Measurements from ENCODE around the gene PLCD4. TPM values are rescaled to one million over a fixed set of nuclear protein-coding genes. Genes with fewer than 3 reads are reported as not detected.

The PLCD4 gene
- total RNA-seq, 2 experiments from 2014 or later: 0.19 to 0.49 TPM

- H3K4me1 Mint-ChIP-seq (ENCODE audit: low read depth): no peaks in the 10 kb centered on the region
- no peaks in the 10 kb centered on the region for H3K27me3 Mint-ChIP-seq (ENCODE audit: low read depth)
- no peak for DNase-seq
- H3K4me3 Mint-ChIP-seq: no peak overlapping the region
- no peaks in the 10 kb centered on the region for H3K9me3 Mint-ChIP-seq
- intact Hi-C loops (cut with micrococcal nuclease): no loop called here
- H3K27ac Mint-ChIP-seq: no peak overlapping the region
- CTCF ChIA-PET: interaction anchor here (0.7 kb wide), 1 partner anchor 184 kb away, joined by 3 read pairs; no protein-coding TSS in a partner anchor
- no peaks in the 10 kb centered on the region for H3K36me3 Mint-ChIP-seq (ENCODE audit: low read depth)
Measured at GRCh38 chr2:218626369-218626768, 18.7 kb downstream of the PLCD4 start.

GRCh38 chr2:218627939-218628338 is 20.2 kb downstream of the PLCD4 start:
- H3K9me3 Mint-ChIP-seq: no peaks in the 10 kb centered on the region
- no peak overlapping the region for H3K27ac Mint-ChIP-seq
- CTCF ChIA-PET: interaction anchor here (1.4 to 1.8 kb wide), 4 partner anchors 12 to 31 kb away, joined by 3 to 7 read pairs (median 4); partner anchors contain the start of genes BCS1L and ZNF142
- H3K4me1 Mint-ChIP-seq (ENCODE audit: low read depth): no peaks in the 10 kb centered on the region
- no peaks in the 10 kb centered on the region for H3K36me3 Mint-ChIP-seq (ENCODE audit: low read depth)
- H3K4me3 Mint-ChIP-seq: no peak overlapping the region
- H3K27me3 Mint-ChIP-seq (ENCODE audit: low read depth): no peaks in the 10 kb centered on the region
- no peak for DNase-seq
- intact Hi-C loops (cut with micrococcal nuclease): no loop called here

GRCh38 chr2:218631837-218632236 is 24.1 kb downstream of the PLCD4 start:
- Mint-ChIP-seq H3K27ac (no peak overlapping the region), H3K4me3 (no peak overlapping the region), H3K27me3 (ENCODE audit: low read depth) (no peaks in the 10 kb centered on the region), H3K4me1 (ENCODE audit: low read depth) (no peaks in the 10 kb centered on the region), H3K36me3 (ENCODE audit: low read depth) (peaks cover 22% of the 10 kb centered on the region), H3K9me3 (no peaks in the 10 kb centered on the region)
- CTCF ChIA-PET: interaction anchor here (0.6 kb wide), 1 partner anchor 119 kb away, joined by 7 read pairs; no protein-coding TSS in a partner anchor
- no peak for DNase-seq
- intact Hi-C loops (cut with micrococcal nuclease): no loop called here

GRCh38 chr2:218635719-218636118 is 28.0 kb downstream of the PLCD4 start:
- H3K4me1 Mint-ChIP-seq (ENCODE audit: low read depth): no peaks in the 10 kb centered on the region
- H3K4me3 Mint-ChIP-seq: no peak overlapping the region
- CTCF ChIA-PET: no interaction called here
- H3K27me3 Mint-ChIP-seq (ENCODE audit: low read depth): no peaks in the 10 kb centered on the region
- H3K27ac Mint-ChIP-seq: no peak overlapping the region
- intact Hi-C loops (cut with micrococcal nuclease): no loop called here
- H3K36me3 Mint-ChIP-seq (ENCODE audit: low read depth): peaks cover 41% of the 10 kb centered on the region
- no peak for DNase-seq
- H3K9me3 Mint-ChIP-seq: no peaks in the 10 kb centered on the region

- H3K27ac Mint-ChIP-seq: no peak overlapping the region
- no peak overlapping the region for H3K4me3 Mint-ChIP-seq
- H3K27me3 Mint-ChIP-seq (ENCODE audit: low read depth): no peaks in the 10 kb centered on the region
- no peaks in the 10 kb centered on the region for H3K9me3 Mint-ChIP-seq
- no peak for DNase-seq
- no peaks in the 10 kb centered on the region for H3K4me1 Mint-ChIP-seq (ENCODE audit: low read depth)
- CTCF ChIA-PET: no interaction called here
- intact Hi-C loops (cut with micrococcal nuclease): no loop called here
- peaks cover 48% of the 10 kb centered on the region for H3K36me3 Mint-ChIP-seq (ENCODE audit: low read depth)
Measured at GRCh38 chr2:218638372-218638771, 30.7 kb downstream of the PLCD4 start.

- CTCF ChIA-PET: interaction anchor here (0.9 to 2.0 kb wide), 2 partner anchors 10 to 208 kb away, joined by 3 to 5 read pairs; no protein-coding TSS in a partner anchor
- H3K27ac Mint-ChIP-seq: no peak overlapping the region
- no peaks in the 10 kb centered on the region for H3K4me1 Mint-ChIP-seq (ENCODE audit: low read depth)
- H3K9me3 Mint-ChIP-seq: no peaks in the 10 kb centered on the region
- intact Hi-C loops (cut with micrococcal nuclease): no loop called here
- H3K4me3 Mint-ChIP-seq: no peak overlapping the region
- no peak for DNase-seq
- H3K36me3 Mint-ChIP-seq (ENCODE audit: low read depth): peaks cover 39% of the 10 kb centered on the region
- H3K27me3 Mint-ChIP-seq (ENCODE audit: low read depth): no peaks in the 10 kb centered on the region
Measured at GRCh38 chr2:218642121-218642656, 34.5 kb downstream of the PLCD4 start.

GRCh38 chr2:218642786-218643185 is 35.1 kb downstream of the PLCD4 start:
- Mint-ChIP-seq H3K4me1 (ENCODE audit: low read depth) (no peaks in the 10 kb centered on the region), H3K4me3 (no peak overlapping the region), H3K27ac (no peak overlapping the region), H3K36me3 (ENCODE audit: low read depth) (peaks cover 41% of the 10 kb centered on the region), H3K9me3 (no peaks in the 10 kb centered on the region), H3K27me3 (ENCODE audit: low read depth) (no peaks in the 10 kb centered on the region)
- CTCF ChIA-PET: interaction anchor here (2.0 kb wide), 1 partner anchor 9 kb away, joined by 5 read pairs; no protein-coding TSS in a partner anchor
- no peak for DNase-seq
- intact Hi-C loops (cut with micrococcal nuclease): no loop called here

- H3K27ac Mint-ChIP-seq: no peak overlapping the region
- H3K4me3 Mint-ChIP-seq: no peak overlapping the region
- DNase-seq: no peak
- H3K27me3 Mint-ChIP-seq (ENCODE audit: low read depth): no peaks in the 10 kb centered on the region
- peaks cover 45% of the 10 kb centered on the region for H3K36me3 Mint-ChIP-seq (ENCODE audit: low read depth)
- intact Hi-C loops (cut with micrococcal nuclease): no loop called here
- CTCF ChIA-PET: interaction anchor here (2.0 kb wide), 1 partner anchor 8 kb away, joined by 5 read pairs; no protein-coding TSS in a partner anchor
- no peaks in the 10 kb centered on the region for H3K9me3 Mint-ChIP-seq
- peaks cover 6% of the 10 kb centered on the region for H3K4me1 Mint-ChIP-seq (ENCODE audit: low read depth)
Measured at GRCh38 chr2:218643751-218644310, 36.1 kb downstream of the PLCD4 start.

GRCh38 chr2:218644721-218645120 is 37.0 kb downstream of the PLCD4 start:
- H3K9me3 Mint-ChIP-seq: no peaks in the 10 kb centered on the region
- CTCF ChIA-PET: no interaction called here
- H3K4me1 Mint-ChIP-seq (ENCODE audit: low read depth): peaks cover 6% of the 10 kb centered on the region
- H3K27me3 Mint-ChIP-seq (ENCODE audit: low read depth): no peaks in the 10 kb centered on the region
- intact Hi-C loops (cut with micrococcal nuclease): no loop called here
- H3K4me3 Mint-ChIP-seq: no peak overlapping the region
- no peak overlapping the region for H3K27ac Mint-ChIP-seq
- H3K36me3 Mint-ChIP-seq (ENCODE audit: low read depth): peaks cover 46% of the 10 kb centered on the region
- no peak for DNase-seq

GRCh38 chr2:218645126-218645525 is 37.4 kb downstream of the PLCD4 start:
- Mint-ChIP-seq H3K4me1 (ENCODE audit: low read depth) (peaks cover 6% of the 10 kb centered on the region), H3K4me3 (no peak overlapping the region), H3K27me3 (ENCODE audit: low read depth) (no peaks in the 10 kb centered on the region), H3K27ac (no peak overlapping the region), H3K36me3 (ENCODE audit: low read depth) (peaks cover 46% of the 10 kb centered on the region), H3K9me3 (no peaks in the 10 kb centered on the region)
- CTCF ChIA-PET: no interaction called here
- intact Hi-C loops (cut with micrococcal nuclease): no loop called here
- DNase-seq: no peak

GRCh38 chr2:218648088-218648786 is 40.5 kb downstream of the PLCD4 start:
- peaks cover 40% of the 10 kb centered on the region for H3K36me3 Mint-ChIP-seq (ENCODE audit: low read depth)
- CTCF ChIA-PET: interaction anchor here (0.6 to 5.9 kb wide), 14 partner anchors 11 to 251 kb away, joined by 3 to 59 read pairs (median 4); partner anchors contain the start of genes BCS1L, RNF25, STK36 and TTLL4
- DNase-seq: peak; percentile 70
- no peak overlapping the region for H3K27ac Mint-ChIP-seq
- H3K9me3 Mint-ChIP-seq: no peaks in the 10 kb centered on the region
- H3K4me1 Mint-ChIP-seq (ENCODE audit: low read depth): peaks cover 6% of the 10 kb centered on the region
- intact Hi-C loops (cut with micrococcal nuclease): loop anchor here (1.0 kb wide), 1 partner anchor 242 kb away; no protein-coding TSS in a partner anchor
- H3K27me3 Mint-ChIP-seq (ENCODE audit: low read depth): no peaks in the 10 kb centered on the region
- no peak overlapping the region for H3K4me3 Mint-ChIP-seq

GRCh38 chr2:218648787-218649100 is 41.0 kb downstream of the PLCD4 start:
- Mint-ChIP-seq H3K27ac (no peak overlapping the region), H3K4me3 (no peak overlapping the region), H3K4me1 (ENCODE audit: low read depth) (peaks cover 6% of the 10 kb centered on the region), H3K36me3 (ENCODE audit: low read depth) (peaks cover 40% of the 10 kb centered on the region), H3K27me3 (ENCODE audit: low read depth) (no peaks in the 10 kb centered on the region), H3K9me3 (no peaks in the 10 kb centered on the region)
- CTCF ChIA-PET: interaction anchor here (0.6 to 5.9 kb wide), 10 partner anchors 11 to 252 kb away, joined by 3 to 59 read pairs (median 4); partner anchors contain the start of genes BCS1L, RNF25, STK36 and TTLL4
- no peak for DNase-seq
- intact Hi-C loops (cut with micrococcal nuclease): loop anchor here (1.0 kb wide), 1 partner anchor 242 kb away; no protein-coding TSS in a partner anchor

All from activated naive CD4-positive, alpha-beta T cell treated with anti-CD3 and anti-CD28 coated beads for 36 hours (primary cell).